ENCODE results near the gene RAD51B.
A peak's percentile ranks its signal among the peaks of the same experiment; 100 is the strongest.

The RAD51B gene

GRCh38 chr14:68230950-68231717 is 411.6 kb downstream of the RAD51B start:
- DNase-seq (ENCODE audit: low spot score): no peak
- TF ChIP-seq, protein P1, sequence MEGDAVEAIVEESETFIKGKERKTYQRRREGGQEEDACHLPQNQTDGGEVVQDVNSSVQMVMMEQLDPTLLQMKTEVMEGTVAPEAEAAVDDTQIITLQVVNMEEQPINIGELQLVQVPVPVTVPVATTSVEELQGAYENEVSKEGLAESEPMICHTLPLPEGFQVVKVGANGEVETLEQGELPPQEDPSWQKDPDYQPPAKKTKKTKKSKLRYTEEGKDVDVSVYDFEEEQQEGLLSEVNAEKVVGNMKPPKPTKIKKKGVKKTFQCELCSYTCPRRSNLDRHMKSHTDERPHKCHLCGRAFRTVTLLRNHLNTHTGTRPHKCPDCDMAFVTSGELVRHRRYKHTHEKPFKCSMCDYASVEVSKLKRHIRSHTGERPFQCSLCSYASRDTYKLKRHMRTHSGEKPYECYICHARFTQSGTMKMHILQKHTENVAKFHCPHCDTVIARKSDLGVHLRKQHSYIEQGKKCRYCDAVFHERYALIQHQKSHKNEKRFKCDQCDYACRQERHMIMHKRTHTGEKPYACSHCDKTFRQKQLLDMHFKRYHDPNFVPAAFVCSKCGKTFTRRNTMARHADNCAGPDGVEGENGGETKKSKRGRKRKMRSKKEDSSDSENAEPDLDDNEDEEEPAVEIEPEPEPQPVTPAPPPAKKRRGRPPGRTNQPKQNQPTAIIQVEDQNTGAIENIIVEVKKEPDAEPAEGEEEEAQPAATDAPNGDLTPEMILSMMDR (IDR thresholded peaks at IDR 0.05; ENCODE audit: poor library complexity, severe bottlenecking): no peak
- Histone ChIP-seq H3K4me3 (ENCODE audit: severe bottlenecking) (no peak overlapping the region), H3K27ac (ENCODE audit: poor library complexity, severe bottlenecking) (peak overlapping the region; percentile 92), H3K36me3 (ENCODE audit: low read depth) (no peaks in the 10 kb centered on the region), H3K27me3 (ENCODE audit: insufficient read depth, poor library complexity, severe bottlenecking) (no peaks in the 10 kb centered on the region), H3K9me3 (ENCODE audit: severe bottlenecking) (no peaks in the 10 kb centered on the region), H3K4me1 (ENCODE audit: insufficient read depth, poor library complexity, severe bottlenecking) (peaks cover 33% of the 10 kb centered on the region)
- no peak for ATAC-seq (ENCODE audit: low read depth)

- H3K27me3 ChIP-seq (ENCODE audit: insufficient read depth, poor library complexity, severe bottlenecking): no peaks in the 10 kb centered on the region
- no peak overlapping the region for H3K4me3 ChIP-seq (ENCODE audit: severe bottlenecking)
- H3K9me3 ChIP-seq (ENCODE audit: severe bottlenecking): no peaks in the 10 kb centered on the region
- no peaks in the 10 kb centered on the region for H3K36me3 ChIP-seq (ENCODE audit: low read depth)
- ATAC-seq (ENCODE audit: low read depth): peak; percentile 8; the same call in 1 of the 3 replicates
- TF ChIP-seq, protein P1 (IDR thresholded peaks at IDR 0.05; ENCODE audit: poor library complexity, severe bottlenecking): peak; percentile 20
- peaks cover 33% of the 10 kb centered on the region for H3K4me1 ChIP-seq (ENCODE audit: insufficient read depth, poor library complexity, severe bottlenecking)
- H3K27ac ChIP-seq (ENCODE audit: poor library complexity, severe bottlenecking): peak overlapping the region; percentile 92
- DNase-seq (ENCODE audit: low spot score): no peak
Measured at GRCh38 chr14:68231898-68232297, 412.3 kb downstream of the RAD51B start.

GRCh38 chr14:68232300-68233055 is 412.9 kb downstream of the RAD51B start:
- peak; percentile 98 for ATAC-seq (ENCODE audit: low read depth)
- DNase-seq (ENCODE audit: low spot score): peak; percentile 85
- TF ChIP-seq, protein P1 (IDR thresholded peaks at IDR 0.05; ENCODE audit: poor library complexity, severe bottlenecking): no peak
- H3K9me3 ChIP-seq (ENCODE audit: severe bottlenecking): no peaks in the 10 kb centered on the region
- no peaks in the 10 kb centered on the region for H3K27me3 ChIP-seq (ENCODE audit: insufficient read depth, poor library complexity, severe bottlenecking)
- no peak overlapping the region for H3K4me3 ChIP-seq (ENCODE audit: severe bottlenecking)
- H3K36me3 ChIP-seq (ENCODE audit: low read depth): no peaks in the 10 kb centered on the region
- peaks cover 33% of the 10 kb centered on the region for H3K4me1 ChIP-seq (ENCODE audit: insufficient read depth, poor library complexity, severe bottlenecking)
- peak overlapping the region; percentile 92 for H3K27ac ChIP-seq (ENCODE audit: poor library complexity, severe bottlenecking)

DNA sequence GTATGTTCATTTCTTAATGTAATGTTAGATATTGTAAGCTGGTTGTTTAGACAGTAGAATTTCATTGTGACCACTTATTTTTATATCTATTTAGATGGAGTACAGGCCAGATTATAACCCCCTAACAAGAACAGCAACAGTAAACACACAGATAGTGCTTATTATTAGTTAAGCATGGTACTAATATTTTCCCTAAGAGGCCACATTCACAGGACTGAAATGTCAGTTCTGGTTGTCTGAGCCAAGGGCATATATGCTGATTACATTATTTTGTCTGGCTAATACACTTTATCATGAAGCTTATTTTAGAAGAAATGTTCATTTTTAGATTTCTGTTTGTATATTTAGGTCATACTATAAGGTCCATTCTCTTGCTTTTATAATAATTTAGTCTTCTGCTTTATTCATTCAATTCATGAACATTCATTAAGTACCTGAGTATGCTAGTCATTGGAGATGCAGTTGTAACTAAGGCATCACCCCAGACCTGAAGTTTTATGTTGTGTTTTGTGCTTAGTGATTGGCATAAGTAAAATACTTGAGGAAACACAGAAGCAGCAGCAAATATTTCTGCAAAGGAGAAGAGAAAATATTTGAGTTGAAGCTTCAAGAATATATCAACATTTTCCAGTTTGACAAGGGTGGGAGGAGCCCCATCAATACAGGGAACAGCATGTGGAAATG is 413.7 kb downstream of the RAD51B start:
- H3K9me3 ChIP-seq (ENCODE audit: severe bottlenecking): no peaks in the 10 kb centered on the region
- H3K4me1 ChIP-seq (ENCODE audit: insufficient read depth, poor library complexity, severe bottlenecking): peaks cover 33% of the 10 kb centered on the region
- H3K27me3 ChIP-seq (ENCODE audit: insufficient read depth, poor library complexity, severe bottlenecking): no peaks in the 10 kb centered on the region
- DNase-seq (ENCODE audit: low spot score) (no peak), ATAC-seq (ENCODE audit: low read depth) (no peak; the same call in 2 of the 3 replicates)
- H3K4me3 ChIP-seq (ENCODE audit: severe bottlenecking): no peak overlapping the region
- peak overlapping the region; percentile 92 for H3K27ac ChIP-seq (ENCODE audit: poor library complexity, severe bottlenecking)
- TF ChIP-seq, protein P1 (IDR thresholded peaks at IDR 0.05; ENCODE audit: poor library complexity, severe bottlenecking): no peak
- no peaks in the 10 kb centered on the region for H3K36me3 ChIP-seq (ENCODE audit: low read depth)

Measured in RWPE2 (cell line).